ENCODE data around the gene SYNM.

The SYNM gene

DNA sequence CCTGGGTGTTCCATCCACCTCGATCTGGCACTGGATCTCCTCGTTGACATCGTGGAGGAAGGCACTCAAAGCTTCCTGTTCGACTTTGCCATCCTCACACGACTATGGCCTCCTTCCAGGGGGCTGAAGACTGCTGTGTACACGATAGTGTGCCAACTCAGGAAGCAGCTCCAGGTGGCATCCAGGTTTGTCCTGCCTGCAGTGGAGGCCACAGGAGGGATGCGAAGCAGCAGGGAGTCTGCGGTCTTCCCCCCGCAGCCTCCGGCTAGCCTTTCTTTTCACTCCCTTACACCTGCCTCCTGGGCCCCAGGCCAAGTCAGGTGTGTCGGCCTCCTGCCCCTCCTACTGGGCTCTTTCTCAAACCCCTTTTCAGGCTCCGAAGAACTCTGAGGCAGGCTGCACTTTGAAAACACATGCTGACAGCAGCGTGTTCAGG is 32.2 kb downstream of the SYNM start:
- Histone ChIP-seq H3K4me3 (ENCODE audit: low read depth, low read length) (no peak overlapping the region), H3K27me3 (replicated peaks) (no peaks in the 10 kb centered on the region), H3K27ac (no peak overlapping the region), H3K36me3 (replicated peaks) (peaks cover 5% of the 10 kb centered on the region)
- in situ Hi-C loops (cut with HindIII; ENCODE audit: low pct_ligation_motif_present, low sequenced_read_pairs) = no loop called here
- no peak for DNase-seq
- TF ChIP-seq, protein P1, sequence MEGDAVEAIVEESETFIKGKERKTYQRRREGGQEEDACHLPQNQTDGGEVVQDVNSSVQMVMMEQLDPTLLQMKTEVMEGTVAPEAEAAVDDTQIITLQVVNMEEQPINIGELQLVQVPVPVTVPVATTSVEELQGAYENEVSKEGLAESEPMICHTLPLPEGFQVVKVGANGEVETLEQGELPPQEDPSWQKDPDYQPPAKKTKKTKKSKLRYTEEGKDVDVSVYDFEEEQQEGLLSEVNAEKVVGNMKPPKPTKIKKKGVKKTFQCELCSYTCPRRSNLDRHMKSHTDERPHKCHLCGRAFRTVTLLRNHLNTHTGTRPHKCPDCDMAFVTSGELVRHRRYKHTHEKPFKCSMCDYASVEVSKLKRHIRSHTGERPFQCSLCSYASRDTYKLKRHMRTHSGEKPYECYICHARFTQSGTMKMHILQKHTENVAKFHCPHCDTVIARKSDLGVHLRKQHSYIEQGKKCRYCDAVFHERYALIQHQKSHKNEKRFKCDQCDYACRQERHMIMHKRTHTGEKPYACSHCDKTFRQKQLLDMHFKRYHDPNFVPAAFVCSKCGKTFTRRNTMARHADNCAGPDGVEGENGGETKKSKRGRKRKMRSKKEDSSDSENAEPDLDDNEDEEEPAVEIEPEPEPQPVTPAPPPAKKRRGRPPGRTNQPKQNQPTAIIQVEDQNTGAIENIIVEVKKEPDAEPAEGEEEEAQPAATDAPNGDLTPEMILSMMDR (IDR thresholded peaks at IDR 0.05; ENCODE audit: low read depth, low read length, missing control alignments) = no peak

DNA sequence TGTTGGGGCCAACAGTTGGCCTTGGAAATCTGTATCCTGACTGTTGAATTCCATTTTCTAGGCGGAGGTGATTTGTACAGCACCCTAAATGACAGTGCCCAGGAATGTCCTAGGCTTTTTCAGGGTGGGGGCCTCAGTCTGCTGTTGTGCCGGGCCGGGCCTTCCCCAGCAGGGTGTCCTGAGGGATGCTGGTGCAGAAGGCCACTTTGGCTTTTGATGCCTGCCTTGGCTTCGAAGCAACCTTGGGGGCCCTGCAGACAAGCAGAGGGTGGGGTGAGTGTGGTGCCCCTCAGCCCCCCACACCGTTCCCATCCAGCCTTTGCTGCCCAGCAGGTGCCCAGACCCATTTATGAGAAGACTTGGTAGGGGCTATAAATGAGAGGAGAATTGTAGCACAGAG is 33.0 kb downstream of the SYNM start:
- H3K27me3 ChIP-seq (replicated peaks) = no peaks in the 10 kb centered on the region
- H3K36me3 ChIP-seq (replicated peaks) = peaks cover 5% of the 10 kb centered on the region
- no peak for DNase-seq
- no peak overlapping the region for H3K27ac ChIP-seq
- in situ Hi-C loops (cut with HindIII; ENCODE audit: low pct_ligation_motif_present, low sequenced_read_pairs) = no loop called here
- TF ChIP-seq, protein P1 (IDR thresholded peaks at IDR 0.05; ENCODE audit: low read depth, low read length, missing control alignments) = no peak
- H3K4me3 ChIP-seq (ENCODE audit: low read depth, low read length) = no peak overlapping the region

DNA sequence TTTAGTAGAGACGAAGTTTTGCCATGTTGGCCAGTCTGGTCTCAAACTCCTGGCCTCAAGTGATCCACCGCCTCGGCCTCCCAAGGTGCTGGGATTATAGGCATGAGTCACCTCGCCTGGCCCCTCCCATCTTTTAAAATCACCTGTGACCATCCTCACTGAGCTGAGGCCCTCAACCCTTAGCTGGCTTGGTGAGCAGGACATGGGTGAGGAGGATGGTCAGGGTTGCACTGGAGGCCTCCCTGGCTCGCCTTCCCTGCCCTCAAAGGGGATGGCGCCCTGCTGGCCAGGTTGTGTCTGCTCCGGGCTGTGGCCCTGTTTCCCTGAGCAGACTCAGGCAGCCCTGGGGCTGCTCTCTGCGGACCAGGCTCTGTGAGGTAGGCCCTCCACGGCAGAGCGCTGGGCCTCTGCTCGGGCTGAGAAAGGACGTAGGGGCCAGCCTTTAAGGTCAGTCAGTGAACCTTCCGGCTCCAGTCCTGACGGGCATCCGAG is 33.7 kb downstream of the SYNM start:
- H3K27ac ChIP-seq = no peak overlapping the region
- TF ChIP-seq, protein P1 (IDR thresholded peaks at IDR 0.05; ENCODE audit: low read depth, low read length, missing control alignments) = no peak
- no peak for DNase-seq
- H3K36me3 ChIP-seq (replicated peaks) = peaks cover 5% of the 10 kb centered on the region
- H3K4me3 ChIP-seq (ENCODE audit: low read depth, low read length) = no peak overlapping the region
- H3K27me3 ChIP-seq (replicated peaks) = no peaks in the 10 kb centered on the region
- in situ Hi-C loops (cut with HindIII; ENCODE audit: low pct_ligation_motif_present, low sequenced_read_pairs) = no loop called here

DNA sequence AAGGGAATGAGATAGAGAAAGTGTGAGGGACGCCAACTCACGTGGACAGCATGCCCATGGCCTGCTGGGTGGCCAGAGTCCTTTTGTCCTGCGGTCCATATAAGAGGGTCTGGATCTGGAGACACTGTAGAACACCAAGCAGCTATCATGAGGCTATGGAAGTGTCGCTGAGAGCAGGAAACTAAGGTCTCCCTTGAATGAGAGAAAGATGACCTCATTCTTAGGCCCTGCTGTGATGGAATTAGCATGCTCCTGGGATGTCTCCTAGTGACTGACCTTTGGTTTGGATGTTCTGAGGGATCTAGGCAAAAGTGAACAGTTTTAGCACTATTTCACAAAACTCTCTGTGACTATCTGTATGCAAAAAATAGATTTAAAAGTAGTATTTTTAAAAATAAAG is 34.4 kb downstream of the SYNM start:
- Histone ChIP-seq H3K27me3 (replicated peaks) (no peaks in the 10 kb centered on the region), H3K4me3 (ENCODE audit: low read depth, low read length) (no peak overlapping the region), H3K27ac (no peak overlapping the region), H3K36me3 (replicated peaks) (peaks cover 5% of the 10 kb centered on the region)
- TF ChIP-seq, protein P1 (IDR thresholded peaks at IDR 0.05; ENCODE audit: low read depth, low read length, missing control alignments) = no peak
- no peak for DNase-seq
- in situ Hi-C loops (cut with HindIII; ENCODE audit: low pct_ligation_motif_present, low sequenced_read_pairs) = no loop called here

DNA sequence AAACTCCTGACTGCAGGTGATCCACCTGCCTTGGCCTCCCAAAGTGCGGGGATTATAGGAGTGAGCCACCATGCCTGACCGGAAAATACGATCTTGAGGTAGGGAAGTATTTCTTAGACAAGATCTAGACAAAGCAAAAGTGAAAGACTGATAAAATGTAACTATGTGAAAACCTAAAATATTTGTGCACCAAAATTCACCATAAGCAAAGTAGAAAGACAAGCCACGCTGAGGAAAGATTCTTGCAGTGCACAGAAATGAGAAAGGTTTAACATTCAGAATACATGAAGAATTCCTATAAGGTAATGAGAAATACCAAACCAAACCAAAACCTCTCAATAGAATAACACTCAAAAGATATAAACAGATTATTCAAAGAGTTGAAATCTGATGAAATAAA is 35.7 kb downstream of the SYNM start:
- H3K27ac ChIP-seq = no peak overlapping the region
- DNase-seq = no peak
- TF ChIP-seq, protein P1 (IDR thresholded peaks at IDR 0.05; ENCODE audit: low read depth, low read length, missing control alignments) = no peak
- in situ Hi-C loops (cut with HindIII; ENCODE audit: low pct_ligation_motif_present, low sequenced_read_pairs) = no loop called here
- H3K4me3 ChIP-seq (ENCODE audit: low read depth, low read length) = no peak overlapping the region
- no peaks in the 10 kb centered on the region for H3K27me3 ChIP-seq (replicated peaks)
- H3K36me3 ChIP-seq (replicated peaks) = peaks cover 5% of the 10 kb centered on the region

DNA sequence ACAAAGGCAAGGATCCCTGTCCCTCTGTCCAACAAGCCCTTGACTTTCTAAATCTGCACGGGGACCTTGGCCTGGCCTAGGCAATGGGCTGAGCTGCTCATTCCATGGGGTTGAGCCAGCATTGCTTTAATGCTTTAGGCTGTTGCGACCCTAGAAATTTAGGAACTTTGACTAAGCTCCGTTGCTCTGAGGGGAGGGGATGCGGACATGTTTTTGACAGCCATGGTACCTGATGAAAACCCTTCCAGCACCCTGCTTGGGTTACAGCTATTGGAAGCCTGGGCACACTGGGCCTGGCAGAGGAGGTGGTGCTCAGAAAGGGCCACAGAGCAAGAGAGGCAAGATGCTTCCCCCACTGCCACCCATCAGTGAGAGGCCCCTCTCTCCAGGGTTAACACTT is 37.1 kb downstream of the SYNM start:
- no peak for DNase-seq
- Histone ChIP-seq H3K36me3 (replicated peaks) (no peaks in the 10 kb centered on the region), H3K27me3 (replicated peaks) (no peaks in the 10 kb centered on the region), H3K4me3 (ENCODE audit: low read depth, low read length) (no peak overlapping the region), H3K27ac (no peak overlapping the region)
- TF ChIP-seq, protein P1 (IDR thresholded peaks at IDR 0.05; ENCODE audit: low read depth, low read length, missing control alignments) = no peak
- in situ Hi-C loops (cut with HindIII; ENCODE audit: low pct_ligation_motif_present, low sequenced_read_pairs) = no loop called here
